Aorta (tissue), 5 donors: Measurements from ENCODE around the gene VAV2. TPM values are rescaled to one million over a fixed set of nuclear protein-coding genes. Genes with fewer than 3 reads are reported as not detected.

Source experiments
- ATAC-seq: fragments of 200-7000 bp; cut with Tn5 transposase; one replicate; pipeline ENCODE4 v1.9.1; 2022; ENCODE audit warnings: moderate library complexity; ENCODE audit not compliant: low FRiP score
- DNase-seq, 2 donors: peaks; one replicate each; pipeline ENCODE4 v3.0.0-alpha.2; 2020
- H3K27ac ChIP-seq, 2 donors: one replicate each; pipeline ENCODE4 v1.5.1; 2013; ENCODE audit warnings: low read length in 2 of 2, mild to moderate bottlenecking in 2 of 2, moderate library complexity in 2 of 2, control low read depth in 1 of 2, inconsistent platforms in 1 of 2, low read depth in 1 of 2
- H3K27me3 ChIP-seq, 2 donors: one replicate each; pipeline ENCODE4 v1.6.1; 2013; ENCODE audit warnings: control low read depth in 1 of 2, low read length in 1 of 2, mild to moderate bottlenecking in 1 of 2, moderate library complexity in 1 of 2; ENCODE audit not compliant: insufficient read depth in 2 of 2, control insufficient read depth in 1 of 2
- H3K36me3 ChIP-seq, 2 donors: one replicate each; pipeline ENCODE4 v1.6.1; 2013; ENCODE audit warnings: control low read depth in 1 of 2, low read length in 1 of 2, mild to moderate bottlenecking in 1 of 2; ENCODE audit not compliant: insufficient read depth in 2 of 2, control insufficient read depth in 1 of 2
- H3K4me1 ChIP-seq, 2 donors: one replicate each; pipeline ENCODE4 v1.6.1; 2013; ENCODE audit warnings: low read length in 2 of 2, control low read depth in 1 of 2, mild to moderate bottlenecking in 1 of 2, moderate library complexity in 1 of 2; ENCODE audit not compliant: insufficient read depth in 2 of 2, control insufficient read depth in 1 of 2
- H3K4me3 ChIP-seq, 2 donors: one replicate each; pipeline ENCODE4 v1.5.1; 2013; ENCODE audit warnings: low read length in 2 of 2, control low read depth in 1 of 2, mild to moderate bottlenecking in 1 of 2
- H3K9me3 ChIP-seq: one replicate; pipeline ENCODE4 v1.6.1; 2013; ENCODE audit warnings: mild to moderate bottlenecking, low read length; ENCODE audit not compliant: control insufficient read depth
- WGBS, 2 donors: extraction: QIAGEN DNeasy Blood & Tissue Kit; methylation state at CpG; one replicate each; pipeline ENCODE4 v1.1.7; 2013; 5-methylcytosine and 5-hydroxymethylcytosine counted together
- intact Hi-C, 2 donors: fragments of 100-400 bp; cut with DNase I; formaldehyde crosslinking; loops; one replicate each; pipeline versions ENCODE4 v1.14.2 to v1.15.0; 2022
- polyA plus RNA-seq, 2 donors: library from polyadenylated mRNA; stranded (reverse); fragments of 200-250 nt; gene quantifications; one replicate each; pipeline ENCODE4 v1.2.3, GENCODE V29; 2013
- total RNA-seq, 2 donors: library from RNA; stranded (reverse); fragmentation: NEBNext Ultra II Directional; extraction: Animal tissue kit (Norgen Biotek cat#: 25700); gene quantifications; one replicate each; pipeline ENCODE4 v1.2.1, GENCODE V29; 2021
- donor health status: healthy with polysubstance abuse.
- donor health status: Bipolar disorder and iron deficiency.
- donor health status: DM: no; HTN: no; CAD: no.
- donor health status: DM: no; HTN: no; CAD: no.
- donor health status: DM: yes; HTN: yes; CAD: no.

The VAV2 gene
- total and polyA plus RNA-seq, 4 donors, result 9.0 to 25.4 (median 11.8) TPM

DNA sequence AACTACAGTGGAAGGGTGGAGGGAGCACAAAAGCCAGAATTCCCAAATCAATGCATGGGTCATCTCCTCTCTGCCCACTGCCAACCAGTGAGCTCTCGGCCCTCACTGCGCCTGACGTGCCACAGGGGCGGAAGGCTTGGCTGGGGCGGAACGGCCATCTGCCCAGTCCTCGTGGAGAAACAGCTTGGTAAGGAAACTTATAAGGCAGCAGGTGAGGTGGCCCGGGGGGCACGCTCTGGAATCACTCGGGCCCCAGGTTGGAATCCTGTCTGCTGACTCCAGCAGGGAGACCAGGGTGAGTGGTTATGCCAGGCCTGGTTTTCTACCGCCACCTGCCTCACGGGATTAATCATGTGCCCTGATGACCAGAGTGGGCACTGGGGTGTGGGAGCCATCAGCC, 52.3 kb downstream of the VAV2 start:
- Histone ChIP-seq H3K4me1 (no peaks in the 10 kb centered on the region), H3K9me3 (no peaks in the 10 kb centered on the region), H3K27ac (no peak overlapping the region), H3K27me3 (no peaks in the 10 kb centered on the region), H3K4me3 (no peak overlapping the region), H3K36me3 (peaks cover 0 to 3% of the 10 kb centered on the region in 2 donors)
- ATAC-seq (no peak), DNase-seq (peak in 1 of 2 donors; percentile 33)
- 88 to 91% methylated on average over 12 of the region's 12 CpGs for WGBS, 2 donors
- intact Hi-C loops, result no loop called here

DNA sequence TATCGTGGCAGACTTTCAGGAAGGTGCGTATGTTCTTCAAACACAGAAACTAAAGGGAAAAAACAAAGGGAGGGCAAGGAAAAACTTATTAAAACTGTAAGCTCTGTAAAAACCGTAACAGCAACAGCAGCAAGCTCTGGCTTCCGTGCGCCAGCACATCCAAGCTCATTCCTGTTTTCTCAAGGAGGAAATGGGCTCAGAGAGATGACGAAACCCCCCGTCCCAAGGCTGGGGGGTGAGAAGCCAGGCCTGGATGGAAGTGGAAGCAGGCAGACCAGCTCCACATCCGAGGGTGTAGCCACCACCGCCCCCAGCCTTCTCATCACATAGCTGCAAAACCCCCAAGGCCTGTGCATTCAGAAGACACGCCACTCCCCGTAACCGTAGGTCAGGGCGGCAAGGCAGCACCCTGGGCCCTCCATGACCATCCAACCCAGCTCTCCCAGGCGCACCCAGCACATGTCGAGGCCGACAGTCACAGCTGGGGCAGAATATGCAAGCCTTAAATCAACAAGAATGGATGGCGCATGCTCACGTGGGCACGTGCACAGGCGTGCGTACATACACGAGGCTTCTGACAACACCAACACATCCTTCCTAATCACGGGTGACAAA, 52.8 kb downstream of the VAV2 start:
- DNase-seq (no peak), ATAC-seq (no peak)
- Histone ChIP-seq H3K4me1 (no peaks in the 10 kb centered on the region), H3K27me3 (no peaks in the 10 kb centered on the region), H3K36me3 (peaks cover 0 to 3% of the 10 kb centered on the region in 2 donors), H3K4me3 (no peak overlapping the region), H3K27ac (no peak overlapping the region), H3K9me3 (no peaks in the 10 kb centered on the region)
- WGBS, 2 donors, result 91 to 95% methylated on average over 23 of the region's 23 CpGs
- intact Hi-C loops, result no loop called here

DNA sequence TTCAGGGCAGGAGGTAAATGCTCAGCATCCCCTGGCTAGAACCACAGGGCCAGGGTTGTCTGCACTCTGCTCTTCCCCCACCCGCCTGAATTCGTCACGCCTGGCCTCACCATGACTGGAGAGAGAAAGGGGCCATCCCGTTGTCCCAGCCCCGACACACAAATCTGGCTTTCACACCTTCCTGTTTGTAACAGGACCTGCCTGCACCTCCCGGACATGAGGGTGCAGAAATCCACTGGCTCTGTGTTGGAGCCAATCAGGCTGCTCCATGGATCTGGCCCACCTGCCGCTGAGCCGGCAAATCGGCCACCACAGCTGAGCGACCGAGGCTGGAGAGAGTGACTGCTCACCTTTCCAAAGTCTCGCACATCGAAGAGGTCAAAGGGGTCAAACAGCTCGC, 53.4 kb downstream of the VAV2 start:
- Histone ChIP-seq H3K36me3 (peaks cover 0 to 3% of the 10 kb centered on the region in 2 donors), H3K9me3 (no peaks in the 10 kb centered on the region), H3K4me1 (no peaks in the 10 kb centered on the region), H3K27ac (no peak overlapping the region), H3K27me3 (no peaks in the 10 kb centered on the region), H3K4me3 (no peak overlapping the region)
- no peak for ATAC-seq
- intact Hi-C loops, result no loop called here
- 89 to 90% methylated on average over 14 of the region's 14 CpGs for WGBS, 2 donors
- DNase-seq, result no peak

DNA sequence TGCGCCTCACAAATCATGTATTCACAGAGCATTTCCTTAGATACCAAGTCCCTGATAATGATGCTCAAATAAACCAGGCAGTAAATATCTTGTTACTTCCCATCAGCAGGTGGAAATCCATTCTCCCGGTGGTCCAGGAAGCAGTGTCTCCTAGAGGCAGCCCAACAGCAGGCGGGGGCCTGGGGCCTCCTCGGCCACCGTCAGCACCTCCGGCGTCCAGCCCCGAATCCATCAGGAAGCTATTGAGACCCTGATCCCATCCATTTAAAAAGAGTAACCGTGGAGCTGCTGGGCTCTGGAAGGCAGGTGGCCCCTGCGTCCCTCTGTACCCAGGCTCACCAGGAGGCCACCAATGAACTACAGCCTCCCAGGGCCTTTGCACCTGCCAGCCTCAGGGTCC, 54.0 kb downstream of the VAV2 start:
- Histone ChIP-seq H3K9me3 (no peaks in the 10 kb centered on the region), H3K4me3 (no peak overlapping the region), H3K27me3 (no peaks in the 10 kb centered on the region), H3K36me3 (peaks cover 0 to 3% of the 10 kb centered on the region in 2 donors), H3K27ac (no peak overlapping the region), H3K4me1 (no peaks in the 10 kb centered on the region)
- intact Hi-C loops, result no loop called here
- 92 to 94% methylated on average over 10 of the region's 10 CpGs for WGBS, 2 donors
- DNase-seq, result no peak
- ATAC-seq, result no peak

DNA sequence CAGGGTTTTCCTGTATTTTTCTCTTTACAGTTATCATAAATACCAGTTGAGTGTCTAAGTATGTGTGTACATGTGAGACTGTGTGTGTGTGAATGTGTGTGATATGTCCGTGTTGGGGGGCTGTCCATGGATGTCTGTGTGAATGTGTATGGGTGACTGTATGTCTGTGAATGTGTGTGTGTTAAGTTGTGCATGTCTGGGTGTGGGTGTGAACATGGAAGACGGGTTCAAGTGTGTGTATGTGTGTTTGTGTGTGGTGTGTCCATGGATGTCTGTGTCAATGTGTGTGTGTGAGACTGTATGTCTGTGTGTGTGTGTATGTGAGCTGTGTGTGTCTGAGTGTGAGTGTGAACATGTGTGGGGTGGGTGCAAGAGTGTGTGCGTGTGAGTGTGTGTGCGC, 55.0 kb downstream of the VAV2 start:
- H3K4me3 ChIP-seq, result no peak overlapping the region
- intact Hi-C loops, result no loop called here
- no peaks in the 10 kb centered on the region for H3K9me3 ChIP-seq
- ATAC-seq (no peak), DNase-seq (no peak)
- H3K4me1 ChIP-seq, result no peaks in the 10 kb centered on the region
- peaks cover 0 to 3% of the 10 kb centered on the region in 2 donors for H3K36me3 ChIP-seq
- H3K27me3 ChIP-seq, result no peaks in the 10 kb centered on the region
- no peak overlapping the region for H3K27ac ChIP-seq
- 79 to 91% methylated on average over 4 of the region's 4 CpGs for WGBS, 2 donors

DNA sequence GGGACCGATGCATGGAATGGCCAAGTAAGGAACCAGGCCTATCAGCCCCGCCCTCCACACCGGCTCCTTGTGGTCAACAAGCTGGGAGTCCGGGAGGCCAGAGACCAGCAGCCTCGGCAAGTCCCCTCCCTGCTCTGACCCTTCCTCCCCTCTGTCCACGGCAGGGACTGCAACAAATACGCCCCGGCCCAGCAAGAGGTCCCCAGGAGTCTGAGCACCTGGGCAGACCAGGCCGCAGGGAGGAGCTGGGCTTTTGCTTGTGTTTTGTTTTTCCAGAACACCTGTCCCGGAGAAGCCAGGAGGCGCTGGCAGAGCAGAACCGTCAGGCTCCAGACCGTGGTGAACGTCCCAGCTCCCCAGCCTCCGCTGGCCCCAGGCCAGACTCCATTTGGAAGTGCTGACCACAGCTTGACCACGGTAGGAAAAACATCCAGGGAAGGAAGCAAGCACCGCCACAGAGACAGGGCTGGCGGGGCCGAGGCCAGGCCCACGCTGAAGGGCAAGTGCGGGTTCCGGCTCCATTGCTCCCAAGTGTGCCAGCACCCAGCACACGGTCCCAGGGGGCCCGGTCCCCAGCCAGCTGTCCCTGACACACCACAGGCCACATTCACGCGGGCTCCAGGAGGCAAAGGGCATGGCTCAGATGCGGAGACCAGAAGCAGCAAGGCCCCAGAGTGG, 56.7 kb downstream of the VAV2 start:
- Histone ChIP-seq H3K27me3 (no peaks in the 10 kb centered on the region), H3K9me3 (no peaks in the 10 kb centered on the region), H3K4me3 (no peak overlapping the region), H3K27ac (no peak overlapping the region), H3K36me3 (peaks cover 0 to 3% of the 10 kb centered on the region in 2 donors), H3K4me1 (no peaks in the 10 kb centered on the region)
- intact Hi-C loops, result no loop called here
- peak; percentile 39 for ATAC-seq
- DNase-seq, result peak in 1 of 2 donors; percentile 79
- 53 to 61% methylated on average over 27 of the region's 27 CpGs for WGBS, 2 donors

DNA sequence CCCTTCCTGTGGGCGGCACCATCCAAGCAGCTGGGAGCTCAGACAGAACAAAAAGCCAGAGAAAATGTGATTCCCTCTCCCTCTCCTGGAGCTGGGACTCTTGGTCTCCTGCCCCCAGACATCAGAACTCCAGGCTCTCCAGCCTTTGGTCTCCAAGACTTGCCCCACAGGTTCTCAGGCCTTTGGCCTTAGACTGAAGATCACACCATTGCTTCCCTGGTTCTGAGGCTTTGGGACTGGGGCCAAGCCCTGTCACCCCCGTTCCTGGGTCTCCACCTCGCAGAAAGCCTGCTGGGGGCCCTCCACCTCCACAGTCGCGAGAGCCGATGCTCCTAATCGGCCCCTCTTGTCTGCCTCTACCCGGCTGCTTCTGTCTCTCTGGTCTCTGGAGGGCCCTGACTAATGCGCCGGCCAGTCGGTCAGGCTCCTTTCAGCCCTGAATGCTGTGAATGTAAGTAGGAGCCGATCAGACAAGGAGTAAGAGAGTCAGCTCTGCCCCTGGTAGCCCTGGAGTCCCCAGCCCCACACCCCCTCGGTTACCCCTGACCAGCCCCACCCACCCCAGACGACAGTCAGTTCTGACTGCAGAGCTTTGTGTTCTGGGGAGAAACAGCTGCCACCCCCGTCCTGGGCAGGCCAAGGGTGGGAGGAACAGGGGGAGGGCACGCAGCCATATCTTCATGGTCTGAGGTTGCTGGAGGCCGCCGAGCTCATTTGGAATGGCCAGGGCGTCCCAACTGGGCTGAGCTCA, 57.5 kb downstream of the VAV2 start:
- intact Hi-C loops, result no loop called here
- WGBS, 2 donors, result 76 to 84% methylated on average over 19 of the region's 19 CpGs
- Histone ChIP-seq H3K27ac (no peak overlapping the region), H3K27me3 (no peaks in the 10 kb centered on the region), H3K36me3 (peaks cover 0 to 3% of the 10 kb centered on the region in 2 donors), H3K4me3 (no peak overlapping the region), H3K4me1 (no peaks in the 10 kb centered on the region), H3K9me3 (no peaks in the 10 kb centered on the region)
- peak; percentile 45 for ATAC-seq
- no peak for DNase-seq

DNA sequence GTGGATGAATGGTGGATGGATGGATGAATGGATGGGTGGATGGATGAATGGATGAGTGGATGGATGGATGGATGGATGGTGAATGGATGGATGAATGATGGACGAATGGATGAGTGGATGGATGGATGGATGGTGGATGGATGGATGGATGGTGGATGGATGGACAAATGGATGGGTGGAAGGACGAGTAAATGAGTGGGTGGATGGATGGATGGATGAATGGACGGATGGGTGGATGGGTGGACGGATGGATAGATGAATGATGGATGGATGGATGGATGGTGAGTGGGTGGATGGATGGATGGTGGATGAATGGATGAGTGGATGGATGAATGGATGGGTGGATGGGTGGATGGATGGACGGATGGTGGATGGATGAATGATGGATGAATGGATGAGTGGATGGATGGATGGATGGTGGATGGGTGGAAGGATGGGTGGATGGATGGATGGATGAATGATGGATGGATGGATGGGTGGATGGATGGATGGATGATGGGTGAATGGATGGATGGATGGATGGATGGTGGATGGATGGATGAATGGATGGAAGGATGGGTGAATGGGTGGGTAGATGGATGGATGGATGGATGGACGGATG, 58.6 kb downstream of the VAV2 start:
- ATAC-seq (no peak), DNase-seq (no peak)
- H3K27ac ChIP-seq, result no peak overlapping the region
- no peak overlapping the region for H3K4me3 ChIP-seq
- peaks cover 0 to 3% of the 10 kb centered on the region in 2 donors for H3K36me3 ChIP-seq
- no peaks in the 10 kb centered on the region for H3K27me3 ChIP-seq
- no peaks in the 10 kb centered on the region for H3K4me1 ChIP-seq
- intact Hi-C loops, result no loop called here
- H3K9me3 ChIP-seq, result no peaks in the 10 kb centered on the region
- 78 to 86% methylated on average over 6 of the region's 6 CpGs for WGBS, 2 donors
